ENCODE results near the gene IGF1. TPM values are rescaled to one million over a fixed set of nuclear protein-coding genes. Genes with fewer than 3 reads are reported as not detected.
"Not testable (repeated sequence)": the region's sequence is repeated elsewhere in the genome, so short reads cannot be mapped to it uniquely, and the experiment has no call there.

The IGF1 gene
- total and polyA plus RNA-seq, 4 donors: 5.0 to 60.7 (median 10.5) TPM

DNA sequence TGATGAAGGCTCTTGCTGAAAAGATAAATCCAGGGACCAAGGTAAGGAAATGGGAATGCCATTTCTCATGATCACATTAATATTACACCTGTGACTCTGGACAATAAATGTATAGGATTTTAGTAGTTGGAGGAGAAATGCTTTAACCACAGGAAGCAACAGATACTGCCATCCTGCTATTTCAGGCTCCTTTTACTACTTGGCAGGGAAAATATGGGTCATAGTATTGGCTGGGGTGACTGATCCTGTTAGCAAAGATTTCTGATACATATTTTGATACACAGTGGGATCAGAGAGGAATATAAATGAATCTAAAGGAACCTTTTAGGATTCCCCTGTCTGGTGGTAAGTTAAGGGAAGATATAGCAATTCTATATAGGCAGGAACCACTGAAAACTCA is 115.0 kb downstream of the IGF1 start:
- no peaks in the 10 kb centered on the region for H3K4me1 ChIP-seq (ENCODE audit: control insufficient read depth in 5 of 5, insufficient read depth in 5 of 5, low read length in 5 of 5)
- no peak for ATAC-seq (ENCODE audit: insufficient read depth, low FRiP score)
- TF ChIP-seq, protein P1, sequence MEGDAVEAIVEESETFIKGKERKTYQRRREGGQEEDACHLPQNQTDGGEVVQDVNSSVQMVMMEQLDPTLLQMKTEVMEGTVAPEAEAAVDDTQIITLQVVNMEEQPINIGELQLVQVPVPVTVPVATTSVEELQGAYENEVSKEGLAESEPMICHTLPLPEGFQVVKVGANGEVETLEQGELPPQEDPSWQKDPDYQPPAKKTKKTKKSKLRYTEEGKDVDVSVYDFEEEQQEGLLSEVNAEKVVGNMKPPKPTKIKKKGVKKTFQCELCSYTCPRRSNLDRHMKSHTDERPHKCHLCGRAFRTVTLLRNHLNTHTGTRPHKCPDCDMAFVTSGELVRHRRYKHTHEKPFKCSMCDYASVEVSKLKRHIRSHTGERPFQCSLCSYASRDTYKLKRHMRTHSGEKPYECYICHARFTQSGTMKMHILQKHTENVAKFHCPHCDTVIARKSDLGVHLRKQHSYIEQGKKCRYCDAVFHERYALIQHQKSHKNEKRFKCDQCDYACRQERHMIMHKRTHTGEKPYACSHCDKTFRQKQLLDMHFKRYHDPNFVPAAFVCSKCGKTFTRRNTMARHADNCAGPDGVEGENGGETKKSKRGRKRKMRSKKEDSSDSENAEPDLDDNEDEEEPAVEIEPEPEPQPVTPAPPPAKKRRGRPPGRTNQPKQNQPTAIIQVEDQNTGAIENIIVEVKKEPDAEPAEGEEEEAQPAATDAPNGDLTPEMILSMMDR (IDR thresholded peaks at IDR 0.05; ENCODE audit: control extremely low read depth, extremely low read depth): no peak

DNA sequence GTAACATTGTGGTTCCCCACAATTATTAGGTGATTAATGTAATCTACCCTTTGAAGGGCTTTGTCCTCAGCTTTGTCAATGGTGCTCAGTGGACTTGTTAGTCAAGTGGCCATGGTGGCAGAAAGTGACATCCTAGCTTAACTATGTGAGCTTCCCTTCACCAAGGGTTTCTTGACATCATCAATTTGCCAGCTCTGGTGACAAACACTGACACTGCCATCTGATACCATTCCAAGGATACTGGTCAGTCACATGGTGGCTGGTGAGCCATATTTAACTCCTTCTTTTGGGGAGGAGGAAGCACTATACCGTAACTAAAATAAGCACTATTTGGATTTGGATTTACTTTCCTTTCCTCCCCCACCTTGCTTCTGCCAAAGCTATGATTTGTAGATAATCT is 115.7 kb downstream of the IGF1 start:
- Histone ChIP-seq H3K9ac (ENCODE audit: insufficient read depth in 1 of 2, low read length in 2 of 2) (no peak overlapping the region), H3K4me3 (no peak overlapping the region), H3K4me1 (ENCODE audit: control insufficient read depth in 5 of 5, insufficient read depth in 5 of 5, low read length in 5 of 5) (no peaks in the 10 kb centered on the region), H3K27ac (ENCODE audit: low read depth in 1 of 2, low read length in 1 of 2) (no peak overlapping the region), H3K27me3 (ENCODE audit: control insufficient read depth in 3 of 3, insufficient read depth in 3 of 3, low read length in 2 of 3) (no peaks in the 10 kb centered on the region), H3K9me3 (ENCODE audit: control insufficient read depth in 4 of 4, insufficient read depth in 3 of 4, low read length in 3 of 4) (peaks cover 0 to 3% (median 0%) of the 10 kb centered on the region in 4 donors), H3K36me3 (ENCODE audit: control insufficient read depth in 4 of 4, insufficient read depth in 4 of 4, low read length in 4 of 4) (no peaks in the 10 kb centered on the region)
- DNase-seq (no peak), ATAC-seq (ENCODE audit: insufficient read depth, low FRiP score) (no peak)
- TF ChIP-seq, protein P1 (IDR thresholded peaks at IDR 0.05; ENCODE audit: control extremely low read depth, extremely low read depth): no peak
- 81 to 92% methylated on average over 1 of the region's 1 CpG for WGBS, 2 donors

More for the DNA sequence above, 115.0 kb downstream of the IGF1 start:
- Histone ChIP-seq H3K36me3 (ENCODE audit: control insufficient read depth in 4 of 4, insufficient read depth in 4 of 4, low read length in 4 of 4) (no peaks in the 10 kb centered on the region), H3K9ac (ENCODE audit: insufficient read depth in 1 of 2, low read length in 2 of 2) (no peak overlapping the region), H3K27me3 (ENCODE audit: control insufficient read depth in 3 of 3, insufficient read depth in 3 of 3, low read length in 2 of 3) (no peaks in the 10 kb centered on the region), H3K9me3 (ENCODE audit: control insufficient read depth in 4 of 4, insufficient read depth in 3 of 4, low read length in 3 of 4) (peaks cover 0 to 3% (median 0%) of the 10 kb centered on the region in 4 donors), H3K4me3 (no peak overlapping the region), H3K27ac (ENCODE audit: low read depth in 1 of 2, low read length in 1 of 2) (no peak overlapping the region)
- DNase-seq: no peak

DNA sequence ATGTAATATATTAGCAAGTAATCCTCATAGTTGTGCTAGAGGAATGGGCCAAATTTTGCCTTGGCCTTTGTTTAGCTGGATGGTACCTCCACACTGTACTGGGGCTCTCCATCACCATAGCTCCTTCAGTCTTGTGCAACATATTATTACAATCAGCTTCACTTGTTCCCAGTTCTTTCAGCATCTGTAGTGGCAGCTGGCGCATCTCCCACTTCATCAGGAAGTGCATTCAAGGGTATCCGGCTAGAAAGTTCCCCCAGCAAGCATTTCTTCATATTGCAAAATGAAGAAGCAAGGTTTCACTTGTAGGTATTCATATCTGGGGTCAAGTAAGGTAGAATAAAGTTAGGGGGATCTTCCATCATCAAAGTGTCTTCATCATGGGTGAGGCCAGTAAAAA is 123.7 kb downstream of the IGF1 start:
- H3K4me1 ChIP-seq (ENCODE audit: control insufficient read depth in 5 of 5, insufficient read depth in 5 of 5, low read length in 5 of 5): no peaks in the 10 kb centered on the region
- H3K4me3 ChIP-seq: no peak overlapping the region
- H3K27me3 ChIP-seq (ENCODE audit: control insufficient read depth in 3 of 3, insufficient read depth in 3 of 3, low read length in 2 of 3): no peaks in the 10 kb centered on the region
- H3K9me3 ChIP-seq (ENCODE audit: control insufficient read depth in 4 of 4, insufficient read depth in 3 of 4, low read length in 3 of 4): peaks cover 0 to 7% (median 5%) of the 10 kb centered on the region in 4 donors
- whole genome bisulfite sequencing, 2 donors: 60 to 75% methylated on average over 2 of the region's 2 CpGs
- DNase-seq (no peak), ATAC-seq (ENCODE audit: insufficient read depth, low FRiP score) (no peak)
- TF ChIP-seq, protein P1 (IDR thresholded peaks at IDR 0.05; ENCODE audit: control extremely low read depth, extremely low read depth): no peak
- no peaks in the 10 kb centered on the region for H3K36me3 ChIP-seq (ENCODE audit: control insufficient read depth in 4 of 4, insufficient read depth in 4 of 4, low read length in 4 of 4)
- H3K27ac ChIP-seq (ENCODE audit: low read depth in 1 of 2, low read length in 1 of 2): no peak overlapping the region
- no peak overlapping the region for H3K9ac ChIP-seq (ENCODE audit: insufficient read depth in 1 of 2, low read length in 2 of 2)

DNA sequence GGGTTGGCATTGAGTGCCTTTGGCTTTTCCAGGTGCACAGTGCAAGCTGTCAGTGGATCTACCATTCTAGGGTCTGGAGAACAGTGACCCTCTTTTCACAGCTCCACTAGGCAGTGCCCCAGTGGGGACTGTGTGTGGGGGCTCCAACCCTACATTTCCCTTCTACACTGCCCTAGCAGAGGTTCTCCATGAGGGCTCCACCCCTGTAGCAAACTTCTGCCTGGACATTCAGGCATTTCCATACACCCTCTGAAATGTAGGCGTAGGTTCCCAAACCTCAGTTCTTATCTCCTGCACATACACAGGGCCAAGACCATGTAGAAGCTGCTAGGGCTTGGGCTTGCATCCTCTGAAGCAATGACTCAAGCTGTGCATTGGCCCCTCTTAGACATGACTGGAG is 126.1 kb downstream of the IGF1 start:
- not testable (repeated sequence) for H3K36me3 ChIP-seq (ENCODE audit: control insufficient read depth in 4 of 4, insufficient read depth in 4 of 4, low read length in 4 of 4); H3K4me3 ChIP-seq; H3K9me3 ChIP-seq (ENCODE audit: control insufficient read depth in 4 of 4, insufficient read depth in 3 of 4, low read length in 3 of 4); H3K27ac ChIP-seq (ENCODE audit: low read depth in 1 of 2, low read length in 1 of 2); H3K9ac ChIP-seq (ENCODE audit: insufficient read depth in 1 of 2, low read length in 2 of 2); H3K27me3 ChIP-seq (ENCODE audit: control insufficient read depth in 3 of 3, insufficient read depth in 3 of 3, low read length in 2 of 3); DNase-seq; H3K4me1 ChIP-seq (ENCODE audit: control insufficient read depth in 5 of 5, insufficient read depth in 5 of 5, low read length in 5 of 5); ATAC-seq (ENCODE audit: insufficient read depth, low FRiP score)
- WGBS, 2 donors: 93 to 95% methylated on average over 1 of the region's 1 CpG

Measured in lung (tissue), 12 donors.